HEK293 (cell line): ENCODE results near the gene NRL.

Experiments used
- GLI2 ChIP-seq: fragments of 450-650 bp; formaldehyde crosslinking; IDR thresholded peaks from 2 replicates; pipeline ENCODE4; 2017; ENCODE audit warnings: missing biosample characterization, missing genetic modification characterization, low read depth, borderline replicate concordance
- GLIS2 ChIP-seq: fragments of 450-650 bp; formaldehyde crosslinking; IDR thresholded peaks from 2 replicates; pipeline ENCODE4 v1.5.1; 2016; ENCODE audit warnings: missing biosample characterization, missing genetic modification characterization
- HIC1 ChIP-seq: fragments of 450-650 bp; formaldehyde crosslinking; IDR thresholded peaks from 2 replicates; pipeline ENCODE4 v1.5.1; 2016; ENCODE audit warnings: missing biosample characterization, missing genetic modification characterization
- HOXC10 ChIP-seq: sonication (generic); formaldehyde crosslinking; IDR thresholded peaks from 2 replicates; pipeline ENCODE4 v1.8.1; 2023; ENCODE audit warnings: mild to moderate bottlenecking, missing genetic modification reagents
- KLF1 ChIP-seq: fragments of 450-650 bp; formaldehyde crosslinking; IDR thresholded peaks from 2 replicates; pipeline ENCODE4 v1.5.1; 2016; ENCODE audit warnings: missing biosample characterization, missing genetic modification characterization
- KLF10 ChIP-seq: fragments of 450-650 bp; IDR thresholded peaks from 2 replicates; pipeline ENCODE4 v1.5.1; 2018; ENCODE audit warnings: missing biosample characterization, mild to moderate bottlenecking, missing genetic modification characterization
- KLF7 ChIP-seq: fragments of 450-650 bp; formaldehyde crosslinking; IDR thresholded peaks from 2 replicates; pipeline ENCODE4 v1.5.1; 2016; ENCODE audit warnings: missing biosample characterization, missing genetic modification characterization, borderline replicate concordance
- MEIS1 ChIP-seq: sonication (generic); formaldehyde crosslinking; IDR thresholded peaks from 2 replicates; pipeline ENCODE4 v1.8.1; 2022; ENCODE audit warnings: missing genetic modification reagents, mild to moderate bottlenecking, borderline replicate concordance
- PRDM1 ChIP-seq: fragments of 450-650 bp; formaldehyde crosslinking; IDR thresholded peaks from 2 replicates; pipeline ENCODE4; 2016; ENCODE audit warnings: missing biosample characterization, missing genetic modification characterization
- SALL2 ChIP-seq: fragments of 450-650 bp; formaldehyde crosslinking; IDR thresholded peaks from 2 replicates; pipeline ENCODE4 v1.5.0; 2017; ENCODE audit warnings: missing biosample characterization, mild to moderate bottlenecking, missing genetic modification characterization, borderline replicate concordance
- TRIM28 ChIP-seq: IDR thresholded peaks from 2 replicates; pipeline ENCODE4 v1.6.1; 2011; ENCODE audit warnings: low read length, control low read depth, borderline replicate concordance
- ZBTB6 ChIP-seq: fragments of 450-650 bp; formaldehyde crosslinking; IDR thresholded peaks from 2 replicates; pipeline ENCODE4 v1.5.1; 2017; ENCODE audit warnings: missing biosample characterization, missing genetic modification characterization
- ZFP37 ChIP-seq: fragments of 450-650 bp; formaldehyde crosslinking; IDR thresholded peaks from 2 replicates; pipeline ENCODE4 v1.5.1; 2016; ENCODE audit warnings: missing biosample characterization, missing genetic modification characterization
- ZNF121 ChIP-seq: fragments of 450-650 bp; formaldehyde crosslinking; IDR thresholded peaks from 2 replicates; pipeline ENCODE4 v1.5.1; 2016; ENCODE audit warnings: missing biosample characterization, missing genetic modification characterization
- ZNF146 ChIP-seq: fragments of 450-650 bp; formaldehyde crosslinking; IDR thresholded peaks from 2 replicates; pipeline ENCODE4 v1.5.1; 2016; ENCODE audit warnings: missing biosample characterization, missing genetic modification characterization
- ZNF214 ChIP-seq: fragments of 450-650 bp; formaldehyde crosslinking; IDR thresholded peaks from 2 replicates; pipeline ENCODE4 v1.5.1; 2017; ENCODE audit warnings: missing biosample characterization, mild to moderate bottlenecking, missing genetic modification characterization, borderline replicate concordance
- ZNF239 ChIP-seq: fragments of 450-650 bp; formaldehyde crosslinking; IDR thresholded peaks from 2 replicates; pipeline ENCODE4 v1.5.1; 2016; ENCODE audit warnings: missing biosample characterization, missing genetic modification characterization
- ZNF341 ChIP-seq: fragments of 450-650 bp; formaldehyde crosslinking; IDR thresholded peaks from 2 replicates; pipeline ENCODE4; 2016; ENCODE audit warnings: low read depth, missing biosample characterization, missing genetic modification characterization
- ZNF394 ChIP-seq: fragments of 450-650 bp; formaldehyde crosslinking; IDR thresholded peaks from 2 replicates; pipeline ENCODE4 v1.5.1; 2016; ENCODE audit warnings: missing biosample characterization, missing genetic modification characterization, mild to moderate bottlenecking, moderate library complexity, borderline replicate concordance
- ZNF404 ChIP-seq: fragments of 450-650 bp; formaldehyde crosslinking; IDR thresholded peaks from 2 replicates; pipeline ENCODE4 v1.5.1; 2017; ENCODE audit warnings: missing biosample characterization, missing genetic modification characterization
- ZNF423 ChIP-seq: fragments of 450-650 bp; formaldehyde crosslinking; IDR thresholded peaks from 2 replicates; pipeline ENCODE4 v1.5.1; 2016; ENCODE audit warnings: missing biosample characterization, missing genetic modification characterization
- ZNF514 ChIP-seq: fragments of 450-650 bp; formaldehyde crosslinking; IDR thresholded peaks from 2 replicates; pipeline ENCODE4 v1.5.1; 2016; ENCODE audit warnings: missing biosample characterization, missing genetic modification characterization
- ZNF544 ChIP-seq: fragments of 450-650 bp; formaldehyde crosslinking; IDR thresholded peaks from 2 replicates; pipeline ENCODE4 v1.5.0; 2017; ENCODE audit warnings: missing biosample characterization, missing genetic modification characterization
- ZNF549 ChIP-seq: fragments of 450-650 bp; IDR thresholded peaks from 2 replicates; pipeline ENCODE4 v1.5.1; 2018; ENCODE audit warnings: missing biosample characterization, missing genetic modification characterization, mild to moderate bottlenecking, inconsistent platforms, moderate library complexity
- ZNF558 ChIP-seq: fragments of 450-650 bp; formaldehyde crosslinking; IDR thresholded peaks from 2 replicates; pipeline ENCODE4 v1.5.1; 2016; ENCODE audit warnings: missing biosample characterization, missing genetic modification characterization
- ZNF610 ChIP-seq: fragments of 450-650 bp; formaldehyde crosslinking; IDR thresholded peaks from 2 replicates; pipeline ENCODE4 v1.5.1; 2016; ENCODE audit warnings: missing biosample characterization, missing genetic modification characterization, borderline replicate concordance
- ZNF654 ChIP-seq: fragments of 450-650 bp; formaldehyde crosslinking; IDR thresholded peaks from 2 replicates; pipeline ENCODE4 v1.5.1; 2016; ENCODE audit warnings: low read depth, missing biosample characterization, missing genetic modification characterization
- ZNF664 ChIP-seq: fragments of 450-650 bp; formaldehyde crosslinking; IDR thresholded peaks from 2 replicates; pipeline ENCODE4 v1.5.1; 2016; ENCODE audit warnings: missing biosample characterization, missing genetic modification characterization
- ZNF777 ChIP-seq: fragments of 450-650 bp; formaldehyde crosslinking; IDR thresholded peaks from 2 replicates; pipeline ENCODE4 v1.5.1; 2017; ENCODE audit warnings: missing biosample characterization, missing genetic modification characterization, borderline replicate concordance
- ZNF785 ChIP-seq: fragments of 450-650 bp; formaldehyde crosslinking; IDR thresholded peaks from 2 replicates; pipeline ENCODE4 v1.5.1; 2016; ENCODE audit warnings: missing biosample characterization, missing genetic modification characterization
- ZSCAN5A ChIP-seq: fragments of 450-650 bp; formaldehyde crosslinking; IDR thresholded peaks from 2 replicates; pipeline ENCODE4 v1.5.1; 2016; ENCODE audit warnings: missing biosample characterization, missing genetic modification characterization
- TF ChIP-seq, protein P1 (sequence below): fragments of 450-650 bp; formaldehyde crosslinking; IDR thresholded peaks from 2 replicates; pipeline ENCODE4 v1.5.1; 2016; ENCODE audit warnings: missing biosample characterization, missing genetic modification characterization
- TF ChIP-seq, protein P2 (sequence below): fragments of 450-650 bp; formaldehyde crosslinking; IDR thresholded peaks from 2 replicates; pipeline ENCODE4 v1.5.1; 2017; ENCODE audit warnings: missing biosample characterization, missing genetic modification characterization

Gene NRL

GRCh38 chr14:24146978-24147760 is 32.4 kb upstream of the NRL start, which contains the start of gene RNF31 (continued):
- TF ChIP-seq ZBTB6 (tag by site-specific recombination) (no peak), TRIM28 (no peak), SALL2 (tag by site-specific recombination) (no peak), ZNF544 (tag by site-specific recombination) (no peak), ZSCAN5A (tag by site-specific recombination) (0 out of 2 replicates have a peak, but pooled peaks have one; percentile 36), ZNF664 (tag by site-specific recombination) (no peak), ZFP37 (no peak), KLF1 (tag by site-specific recombination) (no peak; the same call in 1 of the 2 replicates), PRDM1 (tag by site-specific recombination) (no peak), ZNF394 (tag by site-specific recombination) (no peak), HOXC10 (CRISPR knock-in tag) (no peak), ZNF558 (tag by site-specific recombination) (no peak), GLI2 (tag by site-specific recombination) (no peak), ZNF214 (tag by site-specific recombination) (no peak), GLIS2 (no peak; the same call in 1 of the 2 replicates), ZNF514 (tag by site-specific recombination) (no peak), ZNF549 (tag by site-specific recombination) (no peak), ZNF777 (tag by site-specific recombination) (no peak), ZNF423 (tag by site-specific recombination) (no peak), ZNF341 (tag by site-specific recombination) (peak; percentile 86), ZNF654 (tag by site-specific recombination) (no peak), ZNF404 (tag by site-specific recombination) (no peak), HIC1 (tag by site-specific recombination) (no peak), ZNF610 (tag by site-specific recombination) (no peak), MEIS1 (no peak), KLF10 (tag by site-specific recombination) (peak; percentile 93), ZNF785 (tag by site-specific recombination) (no peak), KLF7 (tag by site-specific recombination) (no peak), ZNF146 (tag by site-specific recombination) (no peak), ZNF121 (tag by site-specific recombination) (no peak), ZNF239 (tag by site-specific recombination) (no peak)
- TF ChIP-seq, protein P1, sequence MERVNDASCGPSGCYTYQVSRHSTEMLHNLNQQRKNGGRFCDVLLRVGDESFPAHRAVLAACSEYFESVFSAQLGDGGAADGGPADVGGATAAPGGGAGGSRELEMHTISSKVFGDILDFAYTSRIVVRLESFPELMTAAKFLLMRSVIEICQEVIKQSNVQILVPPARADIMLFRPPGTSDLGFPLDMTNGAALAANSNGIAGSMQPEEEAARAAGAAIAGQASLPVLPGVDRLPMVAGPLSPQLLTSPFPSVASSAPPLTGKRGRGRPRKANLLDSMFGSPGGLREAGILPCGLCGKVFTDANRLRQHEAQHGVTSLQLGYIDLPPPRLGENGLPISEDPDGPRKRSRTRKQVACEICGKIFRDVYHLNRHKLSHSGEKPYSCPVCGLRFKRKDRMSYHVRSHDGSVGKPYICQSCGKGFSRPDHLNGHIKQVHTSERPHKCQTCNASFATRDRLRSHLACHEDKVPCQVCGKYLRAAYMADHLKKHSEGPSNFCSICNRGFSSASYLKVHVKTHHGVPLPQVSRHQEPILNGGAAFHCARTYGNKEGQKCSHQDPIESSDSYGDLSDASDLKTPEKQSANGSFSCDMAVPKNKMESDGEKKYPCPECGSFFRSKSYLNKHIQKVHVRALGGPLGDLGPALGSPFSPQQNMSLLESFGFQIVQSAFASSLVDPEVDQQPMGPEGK (tag by site-specific recombination), result 0 out of 2 replicates have a peak, but pooled peaks have one; percentile 9
- TF ChIP-seq, protein P2, sequence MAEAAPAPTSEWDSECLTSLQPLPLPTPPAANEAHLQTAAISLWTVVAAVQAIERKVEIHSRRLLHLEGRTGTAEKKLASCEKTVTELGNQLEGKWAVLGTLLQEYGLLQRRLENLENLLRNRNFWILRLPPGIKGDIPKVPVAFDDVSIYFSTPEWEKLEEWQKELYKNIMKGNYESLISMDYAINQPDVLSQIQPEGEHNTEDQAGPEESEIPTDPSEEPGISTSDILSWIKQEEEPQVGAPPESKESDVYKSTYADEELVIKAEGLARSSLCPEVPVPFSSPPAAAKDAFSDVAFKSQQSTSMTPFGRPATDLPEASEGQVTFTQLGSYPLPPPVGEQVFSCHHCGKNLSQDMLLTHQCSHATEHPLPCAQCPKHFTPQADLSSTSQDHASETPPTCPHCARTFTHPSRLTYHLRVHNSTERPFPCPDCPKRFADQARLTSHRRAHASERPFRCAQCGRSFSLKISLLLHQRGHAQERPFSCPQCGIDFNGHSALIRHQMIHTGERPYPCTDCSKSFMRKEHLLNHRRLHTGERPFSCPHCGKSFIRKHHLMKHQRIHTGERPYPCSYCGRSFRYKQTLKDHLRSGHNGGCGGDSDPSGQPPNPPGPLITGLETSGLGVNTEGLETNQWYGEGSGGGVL (tag by site-specific recombination), result no peak
